DMS153 treated with DMSO at 0.1 percent for 48 hours (cell line): ENCODE measurements around the gene INCA1.

ENCODE experiments used
- DNase-seq: peaks from one replicate; lab custom pipeline; 2025; ENCODE audit not compliant: unreplicated experiment; lab: John Stamatoyannopoulos, UW

INCA1 gene

GRCh38 chr17:4949321-4950074 is 47.8 kb downstream of the INCA1 start:
- no peak for DNase-seq

GRCh38 chr17:4948931-4949320 is 48.4 kb downstream of the INCA1 start:
- DNase-seq: no peak

- DNase-seq: peak; percentile 39
Measured at GRCh38 chr17:4948166-4948930, 49.0 kb downstream of the INCA1 start, which contains the start of gene PFN1. TSS of gene PFN1 (minus strand) at chr17:4948530. CDS start at chr17:4948394, 136 bp downstream.

DNA sequence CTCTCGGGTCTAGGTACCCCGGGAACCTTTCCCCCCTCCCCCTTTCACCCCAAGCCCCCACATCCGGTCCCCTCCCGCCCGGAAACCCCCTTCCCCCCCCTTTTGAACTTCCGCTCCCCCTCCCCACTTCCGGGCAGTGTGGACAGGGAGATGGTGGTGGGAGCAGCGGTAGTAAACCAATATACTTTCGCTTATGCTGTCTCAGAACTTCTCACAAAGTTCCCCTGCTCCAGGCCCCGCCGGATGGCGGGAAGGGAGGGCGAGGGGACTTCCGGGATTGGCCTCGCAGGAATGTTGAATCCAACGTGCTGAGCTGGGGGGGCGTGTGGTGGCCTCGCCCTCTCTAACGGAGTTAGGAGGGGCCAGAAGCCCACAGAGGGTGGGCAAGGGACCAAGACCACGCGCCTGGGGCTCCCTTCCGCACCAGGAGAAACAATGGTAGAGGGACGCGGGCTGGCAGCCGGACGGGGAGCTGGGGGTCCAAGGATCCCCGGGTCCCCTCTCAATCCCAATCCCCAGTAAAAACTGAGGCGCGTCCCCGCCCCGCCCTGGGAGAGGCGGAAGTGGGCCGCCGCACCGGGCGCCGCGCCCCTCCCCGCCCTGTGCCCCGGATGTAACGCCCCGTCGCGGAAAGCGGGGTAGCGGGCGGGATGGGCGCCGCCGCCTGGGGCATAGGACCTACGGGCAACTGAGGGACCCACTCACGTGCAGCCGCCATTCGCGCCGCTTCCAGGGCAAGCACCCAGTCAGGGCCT is 49.7 kb downstream of the INCA1 start:
- DNase-seq: no peak

- DNase-seq: no peak
Measured at GRCh38 chr17:4947010-4947410, 50.3 kb downstream of the INCA1 start.

DNA sequence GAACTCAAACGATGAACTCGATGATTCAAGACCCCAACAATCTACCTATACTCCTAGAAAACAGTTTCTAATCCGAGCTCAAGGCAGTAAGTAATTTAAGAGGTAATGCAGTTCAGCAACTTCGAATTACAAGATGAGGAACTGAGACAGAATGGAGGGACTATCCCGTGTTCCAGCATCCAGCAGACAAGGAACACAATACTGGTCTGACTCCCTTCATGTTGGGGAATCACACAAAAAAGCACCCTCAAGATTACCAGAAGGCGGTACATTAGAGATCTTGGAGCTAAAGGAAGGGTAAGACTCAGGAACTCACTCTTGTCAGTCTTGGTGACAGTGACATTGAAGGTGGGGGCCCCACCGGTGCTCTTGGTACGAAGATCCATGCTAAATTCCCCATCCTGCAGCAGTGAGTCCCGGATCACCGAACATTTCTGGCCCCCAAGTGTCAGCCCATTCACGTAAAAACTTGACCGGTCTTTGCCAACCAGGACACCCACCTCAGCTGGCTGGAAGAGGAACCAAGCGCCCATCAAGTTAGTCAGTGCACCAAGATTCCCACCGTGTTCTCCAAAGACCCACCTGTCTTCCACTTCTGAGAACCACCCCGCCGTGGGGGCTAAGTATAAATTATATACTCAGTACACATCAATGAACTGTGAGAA is 50.9 kb downstream of the INCA1 start:
- DNase-seq: no peak

GRCh38 chr17:4945944-4946280 is 51.4 kb downstream of the INCA1 start:
- no peak for DNase-seq

GRCh38 chr17:4945176-4945943 is 52.0 kb downstream of the INCA1 start:
- DNase-seq: no peak

GRCh38 chr17:4944554-4945175 is 52.7 kb downstream of the INCA1 start:
- DNase-seq: no peak

- no peak for DNase-seq
Measured at GRCh38 chr17:4944163-4944553, 53.2 kb downstream of the INCA1 start.

DNA sequence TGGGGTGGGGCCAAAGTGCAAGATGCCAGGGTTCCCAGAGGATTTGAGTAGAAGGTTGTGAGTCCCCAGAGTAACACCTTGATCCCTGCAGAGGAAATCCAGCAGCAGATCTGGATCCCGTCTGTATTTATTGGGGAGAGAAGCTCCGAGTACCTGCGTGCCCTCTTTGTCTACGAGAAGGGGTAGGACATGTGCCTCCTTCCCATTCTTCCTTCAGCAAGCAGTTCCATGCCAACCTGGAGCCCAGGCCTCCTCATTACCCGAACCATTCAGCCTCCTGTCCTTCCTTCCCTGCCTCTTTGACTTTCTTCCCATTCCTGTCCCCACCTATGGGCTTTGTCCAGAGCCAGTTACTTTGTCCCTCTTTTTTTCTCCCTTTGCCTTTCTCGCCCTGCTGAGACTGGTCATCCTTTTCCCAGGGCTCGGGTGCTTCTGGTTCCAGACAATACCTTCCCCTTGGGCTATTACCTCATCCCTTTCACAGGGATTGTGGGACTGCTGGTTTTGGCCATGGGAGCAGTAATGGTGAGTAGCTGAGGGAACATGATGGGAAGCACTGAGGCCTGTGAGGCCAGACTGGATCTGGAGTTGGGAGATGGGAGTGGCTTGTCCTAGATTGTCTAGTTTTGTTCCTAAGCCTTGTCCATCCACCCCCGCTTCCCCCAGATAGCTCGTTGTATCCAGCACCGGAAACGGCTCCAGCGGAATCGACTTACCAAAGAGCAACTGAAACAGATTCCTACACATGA is 54.4 kb downstream of the INCA1 start:
- no peak for DNase-seq

- no peak for DNase-seq
Measured at GRCh38 chr17:4941319-4941610, 56.1 kb downstream of the INCA1 start.

DNA sequence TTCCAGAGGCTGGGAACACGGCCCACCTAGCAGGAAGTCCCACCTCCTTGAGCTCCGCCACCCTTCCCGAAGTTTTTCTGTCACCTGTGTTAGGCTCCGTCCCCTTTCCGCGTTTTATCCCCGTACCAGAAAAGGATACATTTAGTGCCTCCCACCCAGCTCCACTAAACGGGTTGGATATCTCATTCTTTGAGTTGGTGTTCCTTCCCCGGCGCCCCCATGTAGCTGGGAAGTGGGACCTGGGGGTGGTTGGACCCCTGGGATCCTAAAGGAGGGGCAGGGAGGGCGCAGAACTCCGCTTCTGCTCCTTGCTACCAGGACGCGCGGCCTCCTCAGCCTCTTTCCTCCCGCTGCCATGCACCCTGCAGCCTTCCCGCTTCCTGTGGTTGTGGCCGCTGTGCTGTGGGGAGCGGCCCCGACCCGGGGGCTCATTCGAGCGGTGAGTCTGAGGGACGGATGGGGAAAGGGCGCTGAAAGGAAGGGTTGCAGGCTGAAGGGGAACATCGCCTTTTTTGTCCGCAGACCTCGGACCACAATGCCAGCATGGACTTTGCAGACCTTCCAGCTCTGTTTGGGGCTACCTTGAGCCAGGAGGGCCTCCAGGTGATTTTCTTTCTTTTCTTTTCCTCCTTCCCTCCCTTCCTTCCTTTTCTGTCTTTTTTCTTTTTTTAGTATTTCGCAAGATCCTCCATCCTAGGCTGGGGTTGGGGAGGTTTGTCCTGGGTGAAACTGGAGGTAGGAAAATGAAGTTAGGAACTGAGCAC is 56.6 kb downstream of the INCA1 start:
- no peak for DNase-seq

DNA sequence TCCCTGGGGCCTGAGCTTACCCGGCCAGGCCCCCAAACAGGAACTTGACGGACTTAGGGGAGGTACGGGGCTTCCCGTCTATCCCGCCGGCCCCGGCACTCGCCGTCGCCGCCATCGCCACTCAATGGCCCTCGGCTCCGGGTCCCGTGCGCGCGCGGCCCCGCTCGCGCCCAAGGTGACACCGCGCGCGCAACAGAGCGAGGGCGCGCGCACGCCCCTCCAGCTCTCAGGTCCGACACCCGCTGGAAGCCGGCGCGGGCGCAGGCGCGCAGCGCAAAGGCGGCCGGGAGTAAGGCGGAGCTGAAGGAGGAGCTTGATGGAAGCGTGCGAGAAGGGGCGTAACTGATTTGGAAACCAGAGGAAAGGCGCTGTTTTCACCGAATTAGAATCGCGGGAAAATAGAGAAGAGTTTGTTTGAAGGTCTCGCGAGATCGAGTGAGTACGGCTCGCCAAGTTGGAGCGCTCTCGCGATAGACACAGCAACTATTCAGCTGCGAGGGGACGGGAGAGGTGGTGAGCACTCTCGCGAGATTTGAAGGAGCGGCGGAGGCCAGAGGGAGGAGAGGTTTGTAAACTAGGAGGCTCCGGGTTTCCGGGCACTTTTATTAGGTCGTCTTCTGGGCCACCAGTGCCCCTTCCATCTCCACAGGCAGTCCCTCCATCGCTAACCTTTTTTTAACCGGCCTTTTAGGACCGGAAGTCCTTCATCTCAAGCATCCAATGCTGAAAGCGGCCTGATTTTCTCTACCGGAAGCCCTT is 57.3 kb downstream of the INCA1 start, which contains the start of the genes RNF167 and SLC25A11:
RNF167 (plus strand) TSS at position 473 of the 759 bp plus-strand sequence. CDS start 642 bp downstream, outside the sequence.
SLC25A11 (minus strand) TSS at position 251 of the 759 bp plus-strand sequence; CDS start at position 115, 136 bp downstream.
- peak; percentile 85 for DNase-seq

GRCh38 chr17:4939546-4939795 is 57.9 kb downstream of the INCA1 start:
- no peak for DNase-seq

GRCh38 chr17:4938688-4939545 is 58.4 kb downstream of the INCA1 start:
- DNase-seq: no peak
